ENCODE data around the gene EEF1G. TPM values are rescaled to one million over a fixed set of nuclear protein-coding genes. Genes with fewer than 3 reads are reported as not detected.
A peak's percentile ranks its signal among the peaks of the same experiment; 100 is the strongest.

EEF1G gene
- total and polyA plus RNA-seq, 9 of the 15 experiments (the other 6 are each of a cell fraction or from before 2014, with no cell fraction given), result 985 to 2,349 (median 2,035) TPM

DNA sequence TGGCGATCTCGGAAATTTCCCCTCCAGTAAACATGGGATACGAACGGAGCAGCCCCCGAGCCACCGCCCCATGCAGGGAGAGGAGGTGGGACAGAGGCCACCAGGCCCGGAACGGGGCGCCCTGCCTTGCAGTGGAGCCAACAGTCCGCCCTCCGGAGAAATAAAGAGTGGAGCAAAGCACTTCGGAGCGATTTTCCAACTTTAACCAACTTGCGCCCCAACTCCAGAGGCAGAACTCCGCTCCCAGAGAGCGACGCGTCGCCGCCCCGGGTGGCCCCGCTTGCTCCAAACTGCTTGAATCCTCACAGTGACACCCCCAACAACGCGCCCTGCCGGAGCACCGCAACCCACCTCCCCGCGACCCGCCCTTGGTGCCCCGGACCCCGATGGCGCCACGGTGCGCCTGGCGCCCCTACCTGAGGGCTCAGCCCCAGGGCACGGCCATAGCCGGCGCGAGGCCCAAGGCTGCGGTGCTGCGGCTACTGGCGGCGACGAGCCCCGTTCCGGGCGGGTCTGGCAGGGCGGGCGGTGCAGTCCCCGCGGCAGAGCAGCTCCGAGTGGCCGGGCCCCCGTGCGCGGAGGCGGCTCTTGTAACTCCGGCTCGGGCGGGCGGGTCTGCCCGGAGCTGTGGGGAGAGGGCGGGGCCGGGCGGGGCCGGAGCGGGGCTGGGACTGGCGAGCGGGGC, 27.3 kb downstream of the EEF1G start, which contains the start of gene AHNAK (continued):
- TF ChIP-seq RBM22 (IDR thresholded peaks at IDR 0.05; ENCODE audit: low read depth, low read length, poor library complexity, severe bottlenecking) (peak; percentile 39), ZEB2 (IDR thresholded peaks at IDR 0.05) (no peak), BRF1 (IDR thresholded peaks at IDR 0.05; ENCODE audit: borderline replicate concordance, extremely low read depth, insufficient read length) (no peak), CSDE1 (IDR thresholded peaks at IDR 0.05) (no peak), TFAM (CRISPR knock-in tag; conservative IDR thresholded peaks at IDR 0.05) (no peak), RBM39 (optimal IDR thresholded peaks at IDR 0.05; ENCODE audit: low read depth, low read length) (no peak), NFE2 (IDR thresholded peaks at IDR 0.05; ENCODE audit: low read depth) (no peak), ZNF766 (CRISPR knock-in tag; conservative IDR thresholded peaks at IDR 0.05) (no peak), DDX20 (tag; IDR thresholded peaks at IDR 0.05; ENCODE audit: low read depth) (no peak), CHCHD3 (CRISPR knock-in tag; IDR thresholded peaks at IDR 0.05) (no peak), TOE1 (IDR thresholded peaks at IDR 0.05; ENCODE audit: borderline replicate concordance) (no peak), TOE1 (CRISPR knock-in tag; IDR thresholded peaks at IDR 0.05; ENCODE audit: borderline replicate concordance, low read depth) (0 out of 2 replicates have a peak, but pooled peaks have one; percentile 63), ZNF133 (CRISPR knock-in tag; IDR thresholded peaks at IDR 0.05) (no peak), MEIS2 (IDR thresholded peaks at IDR 0.05; ENCODE audit: partially characterized antibody) (no peak), ZNF444 (CRISPR knock-in tag; IDR thresholded peaks at IDR 0.05) (no peak), FOXP1 (CRISPR knock-in tag; IDR thresholded peaks at IDR 0.05) (no peak), NONO (IDR thresholded peaks at IDR 0.05; ENCODE audit: low read depth in 2 of 2, low read length in 1 of 2) (peak in 1 of 2 experiments; percentile 34; a peak in 2 of 4 replicates), BRCA1 (IDR thresholded peaks at IDR 0.05) (no peak), BRCA1 (CRISPR knock-in tag; IDR thresholded peaks at IDR 0.05) (no peak), NFYB (IDR thresholded peaks at IDR 0.05; ENCODE audit: extremely low read depth, insufficient read length) (no peak), ZNF586 (CRISPR knock-in tag; conservative IDR thresholded peaks at IDR 0.05) (no peak)
- TF ChIP-seq, protein P1, sequence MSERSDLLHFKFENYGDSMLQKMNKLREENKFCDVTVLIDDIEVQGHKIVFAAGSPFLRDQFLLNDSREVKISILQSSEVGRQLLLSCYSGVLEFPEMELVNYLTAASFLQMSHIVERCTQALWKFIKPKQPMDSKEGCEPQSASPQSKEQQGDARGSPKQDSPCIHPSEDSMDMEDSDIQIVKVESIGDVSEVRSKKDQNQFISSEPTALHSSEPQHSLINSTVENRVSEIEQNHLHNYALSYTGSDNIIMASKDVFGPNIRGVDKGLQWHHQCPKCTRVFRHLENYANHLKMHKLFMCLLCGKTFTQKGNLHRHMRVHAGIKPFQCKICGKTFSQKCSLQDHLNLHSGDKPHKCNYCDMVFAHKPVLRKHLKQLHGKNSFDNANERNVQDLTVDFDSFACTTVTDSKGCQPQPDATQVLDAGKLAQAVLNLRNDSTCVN (CRISPR knock-in tag; IDR thresholded peaks at IDR 0.05), result no peak
- TF ChIP-seq, protein P2, sequence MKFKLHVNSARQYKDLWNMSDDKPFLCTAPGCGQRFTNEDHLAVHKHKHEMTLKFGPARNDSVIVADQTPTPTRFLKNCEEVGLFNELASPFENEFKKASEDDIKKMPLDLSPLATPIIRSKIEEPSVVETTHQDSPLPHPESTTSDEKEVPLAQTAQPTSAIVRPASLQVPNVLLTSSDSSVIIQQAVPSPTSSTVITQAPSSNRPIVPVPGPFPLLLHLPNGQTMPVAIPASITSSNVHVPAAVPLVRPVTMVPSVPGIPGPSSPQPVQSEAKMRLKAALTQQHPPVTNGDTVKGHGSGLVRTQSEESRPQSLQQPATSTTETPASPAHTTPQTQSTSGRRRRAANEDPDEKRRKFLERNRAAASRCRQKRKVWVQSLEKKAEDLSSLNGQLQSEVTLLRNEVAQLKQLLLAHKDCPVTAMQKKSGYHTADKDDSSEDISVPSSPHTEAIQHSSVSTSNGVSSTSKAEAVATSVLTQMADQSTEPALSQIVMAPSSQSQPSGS (CRISPR knock-in tag; IDR thresholded peaks at IDR 0.05), result no peak; the same call in 1 of the 2 replicates
- TF ChIP-seq, protein P3, sequence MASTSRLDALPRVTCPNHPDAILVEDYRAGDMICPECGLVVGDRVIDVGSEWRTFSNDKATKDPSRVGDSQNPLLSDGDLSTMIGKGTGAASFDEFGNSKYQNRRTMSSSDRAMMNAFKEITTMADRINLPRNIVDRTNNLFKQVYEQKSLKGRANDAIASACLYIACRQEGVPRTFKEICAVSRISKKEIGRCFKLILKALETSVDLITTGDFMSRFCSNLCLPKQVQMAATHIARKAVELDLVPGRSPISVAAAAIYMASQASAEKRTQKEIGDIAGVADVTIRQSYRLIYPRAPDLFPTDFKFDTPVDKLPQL (IDR thresholded peaks at IDR 0.05; ENCODE audit: extremely low read depth, insufficient read length), result no peak
- TF ChIP-seq, protein P4, sequence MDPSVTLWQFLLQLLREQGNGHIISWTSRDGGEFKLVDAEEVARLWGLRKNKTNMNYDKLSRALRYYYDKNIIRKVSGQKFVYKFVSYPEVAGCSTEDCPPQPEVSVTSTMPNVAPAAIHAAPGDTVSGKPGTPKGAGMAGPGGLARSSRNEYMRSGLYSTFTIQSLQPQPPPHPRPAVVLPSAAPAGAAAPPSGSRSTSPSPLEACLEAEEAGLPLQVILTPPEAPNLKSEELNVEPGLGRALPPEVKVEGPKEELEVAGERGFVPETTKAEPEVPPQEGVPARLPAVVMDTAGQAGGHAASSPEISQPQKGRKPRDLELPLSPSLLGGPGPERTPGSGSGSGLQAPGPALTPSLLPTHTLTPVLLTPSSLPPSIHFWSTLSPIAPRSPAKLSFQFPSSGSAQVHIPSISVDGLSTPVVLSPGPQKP (CRISPR knock-in tag; IDR thresholded peaks at IDR 0.05), result no peak

Data from K562 (cell line).